Activated naive CD4-positive, alpha-beta T cell treated with anti-CD3 and anti-CD28 coated beads, Interleukin-2, amount 50 U/mL, for 16 hours (primary cell): Measurements from ENCODE around the gene P4HB.

Experiments used
- DNase-seq: peaks from one replicate; pipeline ENCODE4 v3.0.0-alpha.2; 2020

P4HB gene

GRCh38 chr17:81807210-81807719 lies 53.1 kb downstream of the P4HB start:
- DNase-seq: no peak

GRCh38 chr17:81806461-81807209 lies 53.7 kb downstream of the P4HB start:
- no peak for DNase-seq

- DNase-seq: no peak
Measured at GRCh38 chr17:81805707-81806460, 54.5 kb downstream of the P4HB start.

GRCh38 chr17:81804559-81805399 lies 55.6 kb downstream of the P4HB start:
- no peak for DNase-seq

GRCh38 chr17:81803728-81804558 lies 56.4 kb downstream of the P4HB start, which contains the start of gene GCGR:
GCGR (plus strand) TSS chr17:81804150; CDS start chr17:81809019, 4,869 bp downstream.
- no peak for DNase-seq

GRCh38 chr17:81802856-81803643 lies 57.3 kb downstream of the P4HB start:
- DNase-seq: no peak

GRCh38 chr17:81802048-81802758 lies 58.1 kb downstream of the P4HB start:
- no peak for DNase-seq

GRCh38 chr17:81801327-81801726 lies 59.0 kb downstream of the P4HB start:
- no peak for DNase-seq

GRCh38 chr17:81794509-81794908 lies 65.8 kb downstream of the P4HB start:
- DNase-seq: no peak

- DNase-seq: no peak
Measured at GRCh38 chr17:81794074-81794476, 66.3 kb downstream of the P4HB start.
